MM.1S (cell line): Measurements from ENCODE around the gene HAND2.

Experiments used
- DNase-seq: peaks from one replicate; pipeline ENCODE4 v3.0.0-alpha.2; 2015
- H2AFZ ChIP-seq: fragments of 300-600 bp; sonication (generic); 2 replicates; pipeline ENCODE4 v1.6.0; 2016; ENCODE audit warnings: antibody characterized with exemption, low read length
- H3F3A ChIP-seq: fragments of 300-600 bp; sonication (generic); 2 replicates; pipeline ENCODE4 v1.6.1; 2016; ENCODE audit warnings: mild to moderate bottlenecking, antibody characterized with exemption, low read length, moderate library complexity, mixed read lengths; ENCODE audit not compliant: insufficient read depth
- H3K27ac ChIP-seq: fragments of 300-600 bp; sonication (generic); 2 replicates; pipeline ENCODE4 v1.5.1; 2016; ENCODE audit warnings: mild to moderate bottlenecking, low read length
- H3K27me3 ChIP-seq: fragments of 300-600 bp; sonication (generic); replicated peaks from 2 replicates; pipeline ENCODE4 v1.6.0; 2016; ENCODE audit warnings: low read length; ENCODE audit not compliant: insufficient read depth
- H3K36me3 ChIP-seq: fragments of 300-600 bp; sonication (generic); replicated peaks from 2 replicates; pipeline ENCODE4 v1.6.1; 2016; ENCODE audit warnings: mild to moderate bottlenecking, low read length, mixed read lengths; ENCODE audit not compliant: insufficient read depth
- H3K4me1 ChIP-seq: fragments of 300-600 bp; sonication (generic); 2 replicates; pipeline ENCODE4 v1.6.1; 2016; ENCODE audit warnings: low read length, mixed read lengths
- H3K4me2 ChIP-seq: fragments of 300-600 bp; sonication (generic); 2 replicates; pipeline ENCODE4 v1.6.0; 2016; ENCODE audit warnings: low read depth, low read length
- H3K4me3 ChIP-seq: fragments of 300-600 bp; sonication (generic); 2 replicates; pipeline ENCODE4 v1.5.1; 2016; ENCODE audit warnings: low read length, mixed read lengths
- H3K79me2 ChIP-seq: fragments of 300-600 bp; sonication (generic); 2 replicates; pipeline ENCODE4 v1.6.1; 2016; ENCODE audit warnings: mixed run types, low read length, mixed read lengths
- H3K9ac ChIP-seq: fragments of 300-600 bp; sonication (generic); 2 replicates; pipeline ENCODE4 v1.6.1; 2016; ENCODE audit warnings: low read length, mixed read lengths
- H3K9me2 ChIP-seq: fragments of 300-600 bp; sonication (generic); replicated peaks from 2 replicates; pipeline ENCODE4 v1.6.1; 2016; ENCODE audit warnings: mild to moderate bottlenecking, low read length, mixed read lengths; ENCODE audit not compliant: insufficient read depth
- H3K9me3 ChIP-seq: fragments of 300-600 bp; sonication (generic); replicated peaks from 2 replicates; pipeline ENCODE4 v1.6.1; 2016; ENCODE audit warnings: mild to moderate bottlenecking, low read length, mixed read lengths; ENCODE audit not compliant: insufficient read depth
- H4K20me1 ChIP-seq: fragments of 300-600 bp; sonication (generic); 2 replicates; pipeline ENCODE4 v1.6.1; 2016; ENCODE audit warnings: mild to moderate bottlenecking, low read length, moderate library complexity, mixed read lengths; ENCODE audit not compliant: insufficient read depth
- CTCF ChIP-seq: fragments of 300-600 bp; sonication (generic); IDR thresholded peaks from 2 replicates; pipeline ENCODE4 v1.5.1; 2016; ENCODE audit warnings: antibody characterized with exemption, low read length, mixed read lengths
- EZH2 ChIP-seq: fragments of 300-600 bp; sonication (generic); optimal IDR thresholded peaks from 2 replicates; pipeline ENCODE3; 2017; ENCODE audit warnings: low read depth, mild to moderate bottlenecking, antibody characterized with exemption, low read length, mixed read lengths
- EZH2phosphoT487 ChIP-seq: fragments of 300-600 bp; sonication (generic); IDR thresholded peaks from 2 replicates; pipeline ENCODE4 v1.6.1; 2018; ENCODE audit warnings: antibody characterized with exemption, low read length

HAND2 gene

GRCh38 chr4:173525118-173526011 lies 4.7 kb downstream of the HAND2 start:
- no peaks in the 10 kb centered on the region for H3K4me1 ChIP-seq
- H3K4me3 ChIP-seq = no peak overlapping the region
- no peaks in the 10 kb centered on the region; the same call in 1 of the 2 replicates for H3K27me3 ChIP-seq
- no peak overlapping the region for H3K4me2 ChIP-seq
- no peak overlapping the region for H2AFZ ChIP-seq
- TF ChIP-seq EZH2phosphoT487 = no peak
- no peak for TF ChIP-seq EZH2
- TF ChIP-seq CTCF = no peak
- no peaks in the 10 kb centered on the region for H4K20me1 ChIP-seq
- H3K9ac ChIP-seq = no peak overlapping the region
- H3K36me3 ChIP-seq = no peaks in the 10 kb centered on the region
- H3K79me2 ChIP-seq = no peaks in the 10 kb centered on the region
- H3K9me3 ChIP-seq = no peaks in the 10 kb centered on the region
- H3K27ac ChIP-seq = no peak overlapping the region
- H3F3A ChIP-seq = no peaks in the 10 kb centered on the region
- DNase-seq = no peak
- H3K9me2 ChIP-seq = no peaks in the 10 kb centered on the region

GRCh38 chr4:173524218-173525117 lies 5.6 kb downstream of the HAND2 start:
- H3K9me3 ChIP-seq = no peaks in the 10 kb centered on the region
- no peaks in the 10 kb centered on the region; the same call in 1 of the 2 replicates for H3K27me3 ChIP-seq
- no peaks in the 10 kb centered on the region for H3K9me2 ChIP-seq
- DNase-seq = no peak
- H3K4me3 ChIP-seq = no peak overlapping the region
- no peaks in the 10 kb centered on the region for H3K36me3 ChIP-seq
- no peaks in the 10 kb centered on the region for H3K4me1 ChIP-seq
- no peaks in the 10 kb centered on the region for H3K79me2 ChIP-seq
- TF ChIP-seq EZH2 (no peak), EZH2phosphoT487 (no peak), CTCF (no peak)
- no peak overlapping the region for H3K9ac ChIP-seq
- H3F3A ChIP-seq = no peaks in the 10 kb centered on the region
- H4K20me1 ChIP-seq = no peaks in the 10 kb centered on the region
- no peak overlapping the region for H2AFZ ChIP-seq
- no peak overlapping the region for H3K27ac ChIP-seq
- no peak overlapping the region for H3K4me2 ChIP-seq

GRCh38 chr4:173522951-173523395 lies 7.1 kb downstream of the HAND2 start:
- H2AFZ ChIP-seq = no peak overlapping the region
- TF ChIP-seq CTCF = no peak
- no peak for TF ChIP-seq EZH2
- no peak for TF ChIP-seq EZH2phosphoT487
- H3K27me3 ChIP-seq = no peaks in the 10 kb centered on the region; the same call in 1 of the 2 replicates
- H3K4me1 ChIP-seq = no peaks in the 10 kb centered on the region
- no peaks in the 10 kb centered on the region for H3K9me3 ChIP-seq
- H3K4me2 ChIP-seq = no peak overlapping the region
- H3K9ac ChIP-seq = no peak overlapping the region
- no peaks in the 10 kb centered on the region for H3K9me2 ChIP-seq
- no peak for DNase-seq
- no peaks in the 10 kb centered on the region for H3F3A ChIP-seq
- no peaks in the 10 kb centered on the region for H4K20me1 ChIP-seq
- no peaks in the 10 kb centered on the region for H3K36me3 ChIP-seq
- no peaks in the 10 kb centered on the region for H3K79me2 ChIP-seq
- H3K4me3 ChIP-seq = no peak overlapping the region
- no peak overlapping the region for H3K27ac ChIP-seq
